PC-9 (cell line): ENCODE measurements around the gene PPIE. TPM values are rescaled to one million over a fixed set of nuclear protein-coding genes. Genes with fewer than 3 reads are reported as not detected.

Experiments
- BruUV-seq: library from RNA; stranded (reverse); fragments of 400-500 nt; replicated peaks from 2 replicates; lab custom pipeline; 2021; lab: Mats Ljungman, UMichigan
- CTCF ChIA-PET: fragments of 300-600 bp; sonication (Branson Sonifier 250); formaldehyde crosslinking; loops from one replicate; lab custom pipeline; 2022; ENCODE audit warnings: antibody characterized with exemption; lab: Charles Lee
- POLR2A ChIA-PET: fragments of 300-600 bp; sonication (Branson Sonifier 250); formaldehyde crosslinking; loops from one replicate; lab custom pipeline; 2022; ENCODE audit warnings: antibody characterized with exemption; ENCODE audit not compliant: unreplicated experiment; lab: Charles Lee
- DNase-seq, 2 experiments: peaks; one replicate each; pipeline versions ENCODE4 v3.0.0 to v3.0.0-alpha.2; 2015 to 2022; ENCODE audit warnings: mixed read lengths in 1 of 2
- H2AFZ ChIP-seq: fragments of 200-600 bp; sonication (generic); 2 replicates; pipeline ENCODE4 v1.8.1; 2017; ENCODE audit warnings: antibody characterized with exemption
- H3F3A ChIP-seq: fragments of 200-600 bp; sonication (generic); 2 replicates; pipeline ENCODE4 v1.8.1; 2017; ENCODE audit warnings: antibody characterized with exemption, mild to moderate bottlenecking, low read depth; ENCODE audit not compliant: insufficient read depth
- H3K27ac ChIP-seq: fragments of 200-600 bp; sonication (generic); 2 replicates; pipeline ENCODE4 v1.6.1; 2016; ENCODE audit warnings: mixed run types
- H3K27me3 ChIP-seq: fragments of 200-600 bp; sonication (generic); 2 replicates; pipeline ENCODE4 v1.6.1; 2016; ENCODE audit warnings: low read depth, mixed run types; ENCODE audit not compliant: insufficient read depth
- H3K36me3 ChIP-seq: fragments of 200-600 bp; sonication (generic); 2 replicates; pipeline ENCODE4 v1.6.1; 2016; ENCODE audit warnings: low read depth, mixed run types
- H3K4me1 ChIP-seq: fragments of 200-600 bp; sonication (generic); replicated peaks from 2 replicates; pipeline ENCODE4 v1.6.1; 2016; ENCODE audit warnings: mixed run types; ENCODE audit not compliant: insufficient read depth
- H3K4me2 ChIP-seq: fragments of 200-600 bp; sonication (generic); 2 replicates; pipeline ENCODE4 v1.6.1; 2017; ENCODE audit warnings: mixed run types
- H3K4me3 ChIP-seq: fragments of 200-600 bp; sonication (generic); 2 replicates; pipeline ENCODE4 v1.6.1; 2016; ENCODE audit warnings: mixed run types
- H3K79me2 ChIP-seq: fragments of 200-600 bp; sonication (generic); 2 replicates; pipeline ENCODE4 v1.6.1; 2017; ENCODE audit warnings: low read depth, mixed run types
- H3K9me2 ChIP-seq: fragments of 200-600 bp; sonication (generic); 2 replicates; pipeline ENCODE4 v1.8.1; 2017; ENCODE audit warnings: mild to moderate bottlenecking; ENCODE audit not compliant: insufficient read depth
- H3K9me3 ChIP-seq: fragments of 200-600 bp; sonication (generic); 2 replicates; pipeline ENCODE4 v1.8.1; 2016; ENCODE audit warnings: low read depth; ENCODE audit not compliant: insufficient read depth
- H4K20me1 ChIP-seq: fragments of 200-600 bp; sonication (generic); 2 replicates; pipeline ENCODE4 v1.8.1; 2017; ENCODE audit not compliant: insufficient read depth
- CTCF ChIP-seq: fragments of 200-600 bp; sonication (generic); conservative IDR thresholded peaks from 2 replicates; pipeline ENCODE4 v1.6.1; 2017; ENCODE audit warnings: mixed run types, antibody characterized with exemption, mild to moderate bottlenecking, moderate library complexity
- EZH2 ChIP-seq: fragments of 200-600 bp; sonication (generic); IDR thresholded peaks from 2 replicates; pipeline ENCODE4 v1.8.0; 2017; ENCODE audit warnings: antibody characterized with exemption, low read depth
- intact Hi-C: fragments of 100-400 bp; cut with micrococcal nuclease; formaldehyde crosslinking; loops from one replicate; pipeline ENCODE4 v1.10.0; 2022; ENCODE audit not compliant: unreplicated experiment
- total RNA-seq: library from RNA; stranded (reverse); gene quantifications from 2 replicates; pipeline ENCODE4 v1.2.3, GENCODE V29; 2021

Gene PPIE
- total RNA-seq, 1 experiment from 2014 or later, result 81.1 TPM

DNA sequence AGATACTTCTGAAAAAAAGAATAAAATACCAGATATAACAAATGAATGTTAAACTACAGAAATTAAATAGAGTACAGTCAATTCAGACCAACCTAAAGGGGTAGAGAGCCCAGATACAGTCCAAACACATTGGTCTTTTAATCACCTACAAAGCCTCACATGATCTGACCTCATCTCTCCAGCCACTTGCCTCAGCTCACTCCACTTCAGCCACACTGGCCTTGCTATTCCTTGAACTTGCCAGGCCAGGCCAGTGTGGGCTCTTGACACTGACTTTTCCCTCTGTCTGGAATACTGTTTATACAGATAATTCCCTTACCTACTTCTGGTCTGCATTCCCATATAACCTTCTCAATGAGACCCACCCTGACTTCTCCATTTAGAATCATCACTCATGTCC lies 17.0 kb upstream of the PPIE start:
- no peaks in the 10 kb centered on the region for H3K4me1 ChIP-seq
- ChIA-PET POLR2A (no interaction called here), CTCF (no interaction called here)
- H2AFZ ChIP-seq, result no peak overlapping the region
- H3F3A ChIP-seq, result no peaks in the 10 kb centered on the region; the same call in 1 of the 2 replicates
- DNase-seq, result no peak
- no peak overlapping the region for H3K4me2 ChIP-seq
- BruUV-seq, result no TSS peak
- no peaks in the 10 kb centered on the region for H3K36me3 ChIP-seq
- TF ChIP-seq CTCF (no peak), EZH2 (no peak)
- H3K79me2 ChIP-seq, result no peaks in the 10 kb centered on the region
- no peaks in the 10 kb centered on the region for H4K20me1 ChIP-seq
- no peak overlapping the region for H3K4me3 ChIP-seq
- H3K27me3 ChIP-seq, result peaks cover 5% of the 10 kb centered on the region; the same call in 1 of the 2 replicates
- intact Hi-C loops, result loop anchor here (5.0 kb wide), 1 partner anchor 464 kb away; no protein-coding TSS in a partner anchor
- H3K9me3 ChIP-seq, result no peaks in the 10 kb centered on the region
- no peak overlapping the region for H3K27ac ChIP-seq
- no peaks in the 10 kb centered on the region for H3K9me2 ChIP-seq

- no peaks in the 10 kb centered on the region for H4K20me1 ChIP-seq
- TF ChIP-seq CTCF (no peak), EZH2 (no peak)
- intact Hi-C loops, result loop anchor here (5.0 kb wide), 1 partner anchor 465 kb away; no protein-coding TSS in a partner anchor
- no peaks in the 10 kb centered on the region for H3K4me1 ChIP-seq
- CTCF ChIA-PET, result interaction anchor here (0.5 to 1.0 kb wide), 4 partner anchors 78 to 894 kb away, joined by 3 to 14 read pairs (median 4); no protein-coding TSS in a partner anchor
- no peak overlapping the region for H3K27ac ChIP-seq
- peak in 1 of 2 experiments; percentile 46 for DNase-seq
- no peak overlapping the region for H3K4me2 ChIP-seq
- no TSS peak for BruUV-seq
- H3K79me2 ChIP-seq, result no peaks in the 10 kb centered on the region
- H3K9me2 ChIP-seq, result no peaks in the 10 kb centered on the region
- H2AFZ ChIP-seq, result no peak overlapping the region
- POLR2A ChIA-PET, result no interaction called here
- no peaks in the 10 kb centered on the region for H3K36me3 ChIP-seq
- H3K27me3 ChIP-seq, result peaks cover 7% of the 10 kb centered on the region
- no peaks in the 10 kb centered on the region; the same call in 1 of the 2 replicates for H3F3A ChIP-seq
- H3K9me3 ChIP-seq, result no peaks in the 10 kb centered on the region
- no peak overlapping the region for H3K4me3 ChIP-seq
Measured at GRCh38 chr1:39722495-39722894, 16.2 kb upstream of the PPIE start.

GRCh38 chr1:39726600-39726999 lies 12.1 kb upstream of the PPIE start:
- DNase-seq, result no peak
- Histone ChIP-seq H3K4me3 (no peak overlapping the region), H3K4me2 (no peak overlapping the region), H3K79me2 (no peaks in the 10 kb centered on the region), H3K9me2 (no peaks in the 10 kb centered on the region), H3K9me3 (no peaks in the 10 kb centered on the region), H3F3A (no peaks in the 10 kb centered on the region), H3K27ac (no peak overlapping the region), H4K20me1 (no peaks in the 10 kb centered on the region), H3K27me3 (peaks cover 9% of the 10 kb centered on the region), H3K4me1 (no peaks in the 10 kb centered on the region), H2AFZ (no peak overlapping the region), H3K36me3 (no peaks in the 10 kb centered on the region)
- intact Hi-C loops, result no loop called here
- TF ChIP-seq CTCF (no peak), EZH2 (no peak)
- ChIA-PET CTCF (interaction anchor here (0.6 kb wide), 1 partner anchor 360 kb away, joined by 8 read pairs; no protein-coding TSS in a partner anchor), POLR2A (no interaction called here)
- no TSS peak for BruUV-seq
